IMR-90 (cell line): ENCODE results near the gene RAVER1.

ENCODE experiments used
- CEBPB ChIP-seq: IDR thresholded peaks from 2 replicates; pipeline ENCODE4 v1.6.1; 2012; ENCODE audit warnings: low read depth, low read length, improper control_type of control experiment
- CHD1 ChIP-seq: IDR thresholded peaks from 2 replicates; pipeline ENCODE4 v1.6.1; 2012; ENCODE audit warnings: low read depth, low read length, improper control_type of control experiment
- POLR2A ChIP-seq: IDR thresholded peaks from 2 replicates; pipeline ENCODE4 v1.6.1; 2012; ENCODE audit warnings: mild to moderate bottlenecking, low read depth, low read length
- SMC3 ChIP-seq: fragments of 150-350 bp; IDR thresholded peaks from 2 replicates; pipeline ENCODE4 v1.6.1; 2016; ENCODE audit warnings: low read depth, mild to moderate bottlenecking, antibody characterized with exemption, low read length, moderate library complexity

GRCh38 chr19:10329555-10329954, 3.8 kb downstream of the RAVER1 start:
- TF ChIP-seq SMC3 (no peak), CHD1 (no peak), CEBPB (no peak), POLR2A (no peak)
